Fibroblast of lung (primary cell): ENCODE results near the gene PGBD1. TPM values are rescaled to one million over a fixed set of nuclear protein-coding genes. Genes with fewer than 3 reads are reported as not detected.

Experiments
- DNase-seq, 2 donors: peaks; one replicate each; pipeline versions ENCODE4 v3.0.0 to v3.0.0-alpha.2; 2010; ENCODE audit warnings: low read depth in 2 of 2
- H2AFZ ChIP-seq: 2 replicates; pipeline ENCODE4 v1.5.1; 2012; ENCODE audit warnings: low read length, control low read depth, inconsistent platforms
- H3K27ac ChIP-seq: 2 replicates; pipeline ENCODE4 v1.5.1; 2011; ENCODE audit warnings: low read length, control low read depth; ENCODE audit not compliant: insufficient read depth
- H3K27me3 ChIP-seq: 2 replicates; pipeline ENCODE4 v1.5.1; 2011; ENCODE audit warnings: mild to moderate bottlenecking, low read length; ENCODE audit not compliant: control insufficient read depth, insufficient read depth
- H3K36me3 ChIP-seq: 2 replicates; pipeline ENCODE4 v1.5.1; 2011; ENCODE audit warnings: low read length; ENCODE audit not compliant: control insufficient read depth, insufficient read depth
- H3K4me1 ChIP-seq: 2 replicates; pipeline ENCODE4 v1.5.1; 2011; ENCODE audit warnings: low read length; ENCODE audit not compliant: control insufficient read depth, insufficient read depth; ENCODE audit errors: extremely low read depth
- H3K4me2 ChIP-seq: 2 replicates; pipeline ENCODE4 v1.5.1; 2011; ENCODE audit warnings: low read length, control low read depth; ENCODE audit not compliant: insufficient read depth; ENCODE audit errors: extremely low read depth
- H3K4me3 ChIP-seq, 4 experiments: fragments of 200-600 bp in 1 of 4; sonication (generic) in 1 of 4; replicated peaks in 1 of 4; 2 replicates each; pipeline ENCODE4 v1.5.1; 2011 to 2016; ENCODE audit warnings: low read length in 4 of 4, low read depth in 3 of 4, mild to moderate bottlenecking in 3 of 4, control low read depth in 2 of 4, inconsistent platforms in 1 of 4, mixed read lengths in 1 of 4; ENCODE audit not compliant: insufficient read depth in 1 of 4; ENCODE audit errors: control extremely low read depth in 1 of 4
- H3K79me2 ChIP-seq: 2 replicates; pipeline ENCODE4 v1.5.1; 2012; ENCODE audit warnings: mild to moderate bottlenecking, low read length, inconsistent platforms; ENCODE audit not compliant: control insufficient read depth, insufficient read depth
- H3K9ac ChIP-seq: 2 replicates; pipeline ENCODE4 v1.5.1; 2011; ENCODE audit warnings: mild to moderate bottlenecking, low read length, control low read depth; ENCODE audit not compliant: insufficient read depth
- H3K9me3 ChIP-seq: 2 replicates; pipeline ENCODE4 v1.5.1; 2012; ENCODE audit warnings: low read depth, low read length; ENCODE audit not compliant: control insufficient read depth, insufficient read depth
- H4K20me1 ChIP-seq: 2 replicates; pipeline ENCODE4 v1.5.1; 2011; ENCODE audit warnings: low read length; ENCODE audit not compliant: control insufficient read depth, insufficient read depth; ENCODE audit errors: extremely low read depth
- EZH2 ChIP-seq: IDR thresholded peaks from 2 replicates; pipeline ENCODE4 v1.5.1; 2012; ENCODE audit warnings: low read length, control low read depth, mild to moderate bottlenecking; ENCODE audit errors: missing control alignments
- polyA plus RNA-seq, 2 donors: library from polyadenylated mRNA; depleted of rRNA in 1 of 2; stranded (reverse) in 1 of 2; unstranded in 1 of 2; fragments of >200 nt; gene quantifications; 2 replicates each; pipeline ENCODE4 v1.2.1, GENCODE V29; 2011 to 2012; ENCODE audit warnings: missing spikeins in 1 of 2
- total RNA-seq: library from RNA; depleted of rRNA; stranded (reverse); fragments of >200 nt; gene quantifications from 2 replicates; pipeline ENCODE4 v1.2.1, GENCODE V29; 2014
- TF ChIP-seq, protein P1 (sequence below), 2 donors: IDR thresholded peaks in 1 of 2; conservative IDR thresholded peaks in 1 of 2; 1 replicate in 1 of 2; 2 replicates in 1 of 2; pipeline ENCODE4 v1.5.1; 2011 to 2012; ENCODE audit warnings: low read length in 2 of 2, control low read depth in 1 of 2, inconsistent platforms in 1 of 2, low read depth in 1 of 2, mild to moderate bottlenecking in 1 of 2

Gene PGBD1
- total and polyA plus RNA-seq, 2 donors (not counting 1 experiment from before 2014, with no cell fraction given): 5.5 to 5.8 TPM

GRCh38 chr6:28334286-28335039 lies 53.1 kb downstream of the PGBD1 start:
- Histone ChIP-seq H3K4me1 (peaks cover 8% of the 10 kb centered on the region), H3K9ac (no peak overlapping the region), H4K20me1 (no peaks in the 10 kb centered on the region), H3K79me2 (no peaks in the 10 kb centered on the region), H3K4me2 (no peak overlapping the region), H3K27me3 (no peaks in the 10 kb centered on the region), H3K36me3 (no peaks in the 10 kb centered on the region), H2AFZ (no peak overlapping the region), H3K4me3 (no peak overlapping the region), H3K9me3 (no peaks in the 10 kb centered on the region), H3K27ac (no peak overlapping the region)
- no peak for DNase-seq
- TF ChIP-seq, protein P1, sequence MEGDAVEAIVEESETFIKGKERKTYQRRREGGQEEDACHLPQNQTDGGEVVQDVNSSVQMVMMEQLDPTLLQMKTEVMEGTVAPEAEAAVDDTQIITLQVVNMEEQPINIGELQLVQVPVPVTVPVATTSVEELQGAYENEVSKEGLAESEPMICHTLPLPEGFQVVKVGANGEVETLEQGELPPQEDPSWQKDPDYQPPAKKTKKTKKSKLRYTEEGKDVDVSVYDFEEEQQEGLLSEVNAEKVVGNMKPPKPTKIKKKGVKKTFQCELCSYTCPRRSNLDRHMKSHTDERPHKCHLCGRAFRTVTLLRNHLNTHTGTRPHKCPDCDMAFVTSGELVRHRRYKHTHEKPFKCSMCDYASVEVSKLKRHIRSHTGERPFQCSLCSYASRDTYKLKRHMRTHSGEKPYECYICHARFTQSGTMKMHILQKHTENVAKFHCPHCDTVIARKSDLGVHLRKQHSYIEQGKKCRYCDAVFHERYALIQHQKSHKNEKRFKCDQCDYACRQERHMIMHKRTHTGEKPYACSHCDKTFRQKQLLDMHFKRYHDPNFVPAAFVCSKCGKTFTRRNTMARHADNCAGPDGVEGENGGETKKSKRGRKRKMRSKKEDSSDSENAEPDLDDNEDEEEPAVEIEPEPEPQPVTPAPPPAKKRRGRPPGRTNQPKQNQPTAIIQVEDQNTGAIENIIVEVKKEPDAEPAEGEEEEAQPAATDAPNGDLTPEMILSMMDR (conservative IDR thresholded peaks at IDR 0.05 in 1 of 2, IDR thresholded peaks at IDR 0.05 in 1 of 2; ENCODE audit: low read depth in 1 of 2, low read length in 2 of 2): no peak
- TF ChIP-seq EZH2: no peak

- no peaks in the 10 kb centered on the region for H3K36me3 ChIP-seq
- no peaks in the 10 kb centered on the region for H3K27me3 ChIP-seq
- no peaks in the 10 kb centered on the region for H3K9me3 ChIP-seq
- H3K4me1 ChIP-seq: peaks cover 8% of the 10 kb centered on the region
- peak overlapping the region; percentile 66 for H3K4me2 ChIP-seq
- no peaks in the 10 kb centered on the region for H3K79me2 ChIP-seq
- no peak for DNase-seq
- H2AFZ ChIP-seq: peak overlapping the region; percentile 65
- peak overlapping the region; percentile 35 to 84 (median 61) for H3K4me3 ChIP-seq
- H3K27ac ChIP-seq: peak overlapping the region; percentile 42
- no peak overlapping the region for H3K9ac ChIP-seq
- no peaks in the 10 kb centered on the region for H4K20me1 ChIP-seq
- TF ChIP-seq, protein P1 (conservative IDR thresholded peaks at IDR 0.05 in 1 of 2, IDR thresholded peaks at IDR 0.05 in 1 of 2; ENCODE audit: low read depth in 1 of 2, low read length in 2 of 2): no peak
- TF ChIP-seq EZH2: no peak
These were observed 53.7 kb downstream of the PGBD1 start for GRCh38 chr6:28335040-28335563.

- Histone ChIP-seq H3K27ac (peak within 1 kb of the TSS; percentile 88), H3K36me3 (no peaks in the 10 kb centered on the region), H3K27me3 (peaks cover 2% of the 10 kb centered on the region), H3K79me2 (no peaks in the 10 kb centered on the region), H3K9ac (peak within 1 kb of the TSS; percentile 68), H3K4me3 (peak within 1 kb of the TSS; percentile 60 to 84 (median 76)), H3K4me1 (peaks cover 8% of the 10 kb centered on the region), H4K20me1 (no peaks in the 10 kb centered on the region), H2AFZ (peak within 1 kb of the TSS; percentile 75), H3K4me2 (peak within 1 kb of the TSS; percentile 94), H3K9me3 (no peaks in the 10 kb centered on the region)
- TF ChIP-seq, protein P1 (conservative IDR thresholded peaks at IDR 0.05 in 1 of 2, IDR thresholded peaks at IDR 0.05 in 1 of 2; ENCODE audit: low read depth in 1 of 2, low read length in 2 of 2): no peak
- TF ChIP-seq EZH2: no peak
- peak; percentile 99 for DNase-seq
These were observed 54.4 kb downstream of the PGBD1 start, which contains the start of gene ZSCAN31 for GRCh38 chr6:28335564-28336283. Gene ZSCAN31 (minus strand): TSS chr6:28336148. CDS start chr6:28329683, 6,465 bp downstream.
